Measurements from ENCODE around the gene DISP2.

DISP2 gene

DNA sequence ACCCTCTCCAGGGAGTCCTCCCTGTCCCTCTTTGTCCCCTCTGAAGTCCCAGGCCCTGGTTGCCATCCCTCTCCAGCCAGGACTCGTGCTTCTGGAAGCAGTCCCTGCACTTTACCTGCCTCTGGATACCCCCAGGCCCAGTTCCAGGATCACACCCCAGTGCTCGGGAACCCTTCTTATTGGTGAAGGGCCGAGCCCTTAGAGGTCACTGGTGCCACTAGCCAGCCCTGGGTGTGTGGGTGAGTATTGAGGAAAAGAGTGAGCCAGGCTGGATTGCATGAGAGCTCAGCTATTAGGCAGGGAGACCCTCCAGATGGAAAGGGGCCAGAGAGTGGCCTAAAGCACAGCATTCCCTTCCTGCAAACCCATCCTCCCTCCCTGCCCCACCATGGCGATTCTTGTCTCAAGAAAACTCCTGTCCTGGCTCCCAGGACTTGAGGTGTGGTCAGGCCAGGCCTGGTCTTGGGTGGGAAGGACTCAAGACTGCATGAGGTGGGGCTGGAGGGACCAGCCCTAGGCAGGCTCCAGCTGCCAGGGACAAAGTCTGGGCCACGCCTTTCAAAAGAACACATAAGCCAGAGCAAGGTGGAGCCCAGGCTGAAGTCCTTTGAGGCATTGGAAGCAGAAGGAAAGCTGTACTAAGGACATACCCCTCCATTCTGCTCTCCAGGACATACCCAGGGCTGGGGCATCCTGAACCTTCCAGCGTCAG is 12.0 kb upstream of the DISP2 start:
- Histone ChIP-seq H3K9me3 (ENCODE audit: control insufficient read depth, low read length) (no peaks in the 10 kb centered on the region), H3K4me1 (ENCODE audit: control insufficient read depth, insufficient read depth, low read depth, low read length) (peaks cover 24% of the 10 kb centered on the region), H3K27ac (ENCODE audit: low read length, poor library complexity, severe bottlenecking) (no peak overlapping the region), H2BK120ac (ENCODE audit: low read depth, low read length) (no peak overlapping the region), H2AFZ (ENCODE audit: low read depth, low read length) (no peak overlapping the region), H2BK15ac (ENCODE audit: low read depth, poor library complexity, severe bottlenecking) (peak overlapping the region; percentile 37), H3K79me1 (replicated peaks; ENCODE audit: low read length, poor library complexity, severe bottlenecking) (no peaks in the 10 kb centered on the region), H3K4me2 (ENCODE audit: low read length, poor library complexity, severe bottlenecking) (no peak overlapping the region), H3K36me3 (ENCODE audit: control insufficient read depth in 1 of 2, insufficient read depth in 2 of 2, low read depth in 1 of 2, low read length in 2 of 2) (no peaks in the 10 kb centered on the region), H2AK5ac (ENCODE audit: low read length, severe bottlenecking) (no peak overlapping the region), H2BK5ac (ENCODE audit: low read depth, low read length, poor library complexity, severe bottlenecking) (no peak overlapping the region), H3K27me3 (ENCODE audit: control insufficient read depth in 1 of 2, insufficient read depth in 1 of 2, low read length in 2 of 2) (peaks cover 5 to 11% of the 10 kb centered on the region in 2 experiments), H3K23ac (ENCODE audit: low read length in 2 of 2) (no peak overlapping the region), H4K8ac (ENCODE audit: low read length) (no peak overlapping the region), H4K91ac (ENCODE audit: low read length) (peak overlapping the region; percentile 59), H3K18ac (ENCODE audit: low read depth in 1 of 2, low read length in 2 of 2) (peak overlapping the region in 1 of 2 experiments; percentile 20), H3K4me3 (ENCODE audit: insufficient read depth in 1 of 2, low read depth in 1 of 2, low read length in 2 of 2) (no peak overlapping the region), H3K9ac (ENCODE audit: low read length) (no peak overlapping the region), H3K14ac (ENCODE audit: low read length in 2 of 2) (no peak overlapping the region), H3K4ac (ENCODE audit: low read depth in 1 of 2, low read length in 2 of 2) (no peak overlapping the region), H2BK12ac (ENCODE audit: low read length in 2 of 2) (peak overlapping the region in 1 of 2 experiments; percentile 38)
- no peak for DNase-seq
- WGBS: 97% methylated on average over 6 of the region's 6 CpGs

DNA sequence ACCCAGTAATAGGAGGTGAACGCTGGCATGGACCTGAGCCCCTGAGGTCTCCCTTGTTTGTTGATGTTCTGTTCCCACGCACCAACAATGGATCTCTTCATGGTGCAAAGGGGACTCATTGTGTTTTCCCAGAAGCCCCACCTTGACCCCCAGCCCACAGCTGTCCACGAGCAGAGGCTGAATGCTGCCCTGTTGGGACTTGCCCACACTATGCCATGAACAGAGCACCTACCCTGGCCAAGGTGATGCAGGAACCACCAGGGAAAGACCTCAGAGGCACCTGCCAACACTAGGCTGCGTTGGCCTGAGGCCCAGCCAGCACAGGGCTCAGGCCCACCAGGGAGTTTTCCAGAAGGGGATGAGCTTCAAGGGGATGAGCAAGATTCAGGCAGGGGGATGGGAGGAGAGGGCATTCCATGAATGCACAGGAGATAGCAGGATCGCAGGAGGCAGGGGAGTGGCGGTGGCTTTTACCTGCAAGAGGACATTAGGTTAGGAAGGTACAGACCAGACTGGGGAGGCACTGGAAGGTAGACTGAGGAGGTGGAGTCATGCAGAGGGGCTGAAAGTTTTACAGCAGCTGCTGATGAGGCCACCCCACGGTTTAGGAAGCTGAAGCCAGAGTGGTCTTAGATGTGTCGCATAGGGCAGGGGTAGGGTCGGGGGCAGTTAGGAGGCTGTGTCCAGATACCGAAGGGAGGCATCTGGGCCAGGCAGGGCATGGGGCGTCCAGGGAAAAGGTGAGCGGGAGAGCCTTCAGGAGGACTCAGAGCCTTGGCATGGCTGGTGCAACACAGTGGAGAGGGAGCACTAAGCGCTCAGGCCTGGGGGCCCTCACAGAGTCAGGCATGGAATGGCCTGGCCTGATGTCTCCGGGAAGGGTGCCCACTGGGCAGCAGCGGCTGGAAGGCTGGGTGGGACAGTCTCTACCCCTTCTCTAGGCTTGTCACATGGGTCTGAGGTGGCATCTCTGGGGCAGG is 11.2 kb upstream of the DISP2 start:
- Histone ChIP-seq H3K4me2 (ENCODE audit: low read length, poor library complexity, severe bottlenecking) (no peak overlapping the region), H2BK120ac (ENCODE audit: low read depth, low read length) (no peak overlapping the region), H4K91ac (ENCODE audit: low read length) (peak overlapping the region; percentile 9), H3K23ac (ENCODE audit: low read length in 2 of 2) (no peak overlapping the region), H3K27me3 (ENCODE audit: control insufficient read depth in 1 of 2, insufficient read depth in 1 of 2, low read length in 2 of 2) (peaks cover 5 to 16% of the 10 kb centered on the region in 2 experiments), H2AFZ (ENCODE audit: low read depth, low read length) (no peak overlapping the region), H4K8ac (ENCODE audit: low read length) (peak overlapping the region; percentile 5), H3K9ac (ENCODE audit: low read length) (no peak overlapping the region), H2BK15ac (ENCODE audit: low read depth, poor library complexity, severe bottlenecking) (no peak overlapping the region), H2BK5ac (ENCODE audit: low read depth, low read length, poor library complexity, severe bottlenecking) (no peak overlapping the region), H3K79me1 (replicated peaks; ENCODE audit: low read length, poor library complexity, severe bottlenecking) (no peaks in the 10 kb centered on the region), H3K9me3 (ENCODE audit: control insufficient read depth, low read length) (no peaks in the 10 kb centered on the region), H3K4me3 (ENCODE audit: insufficient read depth in 1 of 2, low read depth in 1 of 2, low read length in 2 of 2) (no peak overlapping the region), H3K4ac (ENCODE audit: low read depth in 1 of 2, low read length in 2 of 2) (no peak overlapping the region), H3K14ac (ENCODE audit: low read length in 2 of 2) (no peak overlapping the region), H3K36me3 (ENCODE audit: control insufficient read depth in 1 of 2, insufficient read depth in 2 of 2, low read depth in 1 of 2, low read length in 2 of 2) (no peaks in the 10 kb centered on the region), H2BK12ac (ENCODE audit: low read length in 2 of 2) (no peak overlapping the region), H3K27ac (ENCODE audit: low read length, poor library complexity, severe bottlenecking) (no peak overlapping the region), H3K18ac (ENCODE audit: low read depth in 1 of 2, low read length in 2 of 2) (no peak overlapping the region), H3K4me1 (ENCODE audit: control insufficient read depth, insufficient read depth, low read depth, low read length) (peaks cover 23% of the 10 kb centered on the region), H2AK5ac (ENCODE audit: low read length, severe bottlenecking) (no peak overlapping the region)
- WGBS: 82% methylated on average over 15 of the region's 15 CpGs
- DNase-seq: no peak

DNA sequence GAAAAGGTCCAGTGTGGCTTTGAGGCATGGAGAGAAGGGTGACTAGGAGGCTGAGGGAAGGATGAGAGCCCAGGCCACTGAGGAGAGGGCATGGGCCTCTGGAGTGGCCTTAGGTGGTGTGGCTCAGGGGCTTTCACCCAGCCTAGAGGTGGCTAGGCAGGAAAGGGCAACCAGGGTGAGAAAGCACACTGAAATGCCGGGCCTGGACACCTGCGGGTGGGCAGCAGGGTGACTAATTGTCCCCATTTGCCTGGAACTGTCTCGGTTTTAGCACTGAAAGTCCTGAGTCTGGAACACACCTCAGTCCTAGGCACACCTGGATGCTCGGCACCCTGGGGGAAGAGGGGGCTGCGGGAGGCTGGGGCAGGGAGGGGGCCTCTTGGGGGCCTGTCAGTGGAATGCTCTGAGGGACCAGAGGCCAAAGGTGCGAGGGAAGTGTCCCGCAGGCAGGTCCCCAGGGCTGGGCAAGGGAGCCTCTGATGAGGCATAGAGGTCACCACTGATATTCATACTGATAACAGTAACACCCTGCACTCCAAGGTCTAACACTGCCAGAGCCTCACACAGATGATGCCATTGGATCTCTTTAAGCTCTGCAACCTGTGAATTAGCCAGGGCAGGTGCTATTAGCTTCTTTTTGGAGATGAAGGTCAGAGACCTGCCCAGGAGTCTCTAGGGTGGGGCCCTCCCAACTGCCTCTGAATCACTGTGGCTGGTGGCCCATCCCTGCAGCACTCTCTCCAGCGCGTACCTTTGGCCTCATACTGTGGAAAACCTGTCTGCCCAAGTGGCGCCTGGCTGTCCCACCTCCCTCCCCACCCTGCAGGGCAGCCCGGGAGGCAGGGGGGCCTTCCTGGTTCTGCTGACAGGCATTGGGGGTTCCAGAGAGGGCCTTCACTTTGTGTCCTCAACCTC is 10.2 kb upstream of the DISP2 start:
- Histone ChIP-seq H3K79me1 (replicated peaks; ENCODE audit: low read length, poor library complexity, severe bottlenecking) (no peaks in the 10 kb centered on the region), H3K18ac (ENCODE audit: low read depth in 1 of 2, low read length in 2 of 2) (no peak overlapping the region), H2BK12ac (ENCODE audit: low read length in 2 of 2) (no peak overlapping the region), H3K9ac (ENCODE audit: low read length) (no peak overlapping the region), H3K9me3 (ENCODE audit: control insufficient read depth, low read length) (no peaks in the 10 kb centered on the region), H2BK15ac (ENCODE audit: low read depth, poor library complexity, severe bottlenecking) (no peak overlapping the region), H3K4ac (ENCODE audit: low read depth in 1 of 2, low read length in 2 of 2) (no peak overlapping the region), H4K8ac (ENCODE audit: low read length) (no peak overlapping the region), H3K4me2 (ENCODE audit: low read length, poor library complexity, severe bottlenecking) (no peak overlapping the region), H3K27me3 (ENCODE audit: control insufficient read depth in 1 of 2, insufficient read depth in 1 of 2, low read length in 2 of 2) (peaks cover 10 to 24% of the 10 kb centered on the region in 2 experiments), H3K27ac (ENCODE audit: low read length, poor library complexity, severe bottlenecking) (no peak overlapping the region), H4K91ac (ENCODE audit: low read length) (peak overlapping the region; percentile 9), H2AK5ac (ENCODE audit: low read length, severe bottlenecking) (no peak overlapping the region), H3K23ac (ENCODE audit: low read length in 2 of 2) (no peak overlapping the region), H2BK5ac (ENCODE audit: low read depth, low read length, poor library complexity, severe bottlenecking) (no peak overlapping the region), H2BK120ac (ENCODE audit: low read depth, low read length) (no peak overlapping the region), H3K4me3 (ENCODE audit: insufficient read depth in 1 of 2, low read depth in 1 of 2, low read length in 2 of 2) (no peak overlapping the region), H3K14ac (ENCODE audit: low read length in 2 of 2) (no peak overlapping the region), H3K4me1 (ENCODE audit: control insufficient read depth, insufficient read depth, low read depth, low read length) (peaks cover 19% of the 10 kb centered on the region), H2AFZ (ENCODE audit: low read depth, low read length) (no peak overlapping the region), H3K36me3 (ENCODE audit: control insufficient read depth in 1 of 2, insufficient read depth in 2 of 2, low read depth in 1 of 2, low read length in 2 of 2) (no peaks in the 10 kb centered on the region)
- 91% methylated on average over 10 of the region's 11 CpGs for WGBS
- DNase-seq: no peak

All from mesenchymal stem cell (in vitro differentiated cells and primary cell).